Body of pancreas (tissue), 4 donors: ENCODE measurements around the gene PLPP1.

Experiments
- POLR2A ChIP-seq, 3 donors: fragments of 450-650 bp; IDR thresholded peaks; one replicate each; pipeline ENCODE4 v1.6.1; 2016; ENCODE audit warnings: antibody characterized with exemption in 3 of 3, mild to moderate bottlenecking in 2 of 3
- TF ChIP-seq, protein P1 (sequence below), 7 experiments: fragments of 450-650 bp in 4 of 7; fragments of 200-600 bp in 3 of 7; sonication (generic) in 3 of 7; IDR thresholded peaks; one replicate each; pipeline ENCODE4 v1.5.1; 2016 to 2019; ENCODE audit warnings: antibody characterized with exemption in 7 of 7

DNA sequence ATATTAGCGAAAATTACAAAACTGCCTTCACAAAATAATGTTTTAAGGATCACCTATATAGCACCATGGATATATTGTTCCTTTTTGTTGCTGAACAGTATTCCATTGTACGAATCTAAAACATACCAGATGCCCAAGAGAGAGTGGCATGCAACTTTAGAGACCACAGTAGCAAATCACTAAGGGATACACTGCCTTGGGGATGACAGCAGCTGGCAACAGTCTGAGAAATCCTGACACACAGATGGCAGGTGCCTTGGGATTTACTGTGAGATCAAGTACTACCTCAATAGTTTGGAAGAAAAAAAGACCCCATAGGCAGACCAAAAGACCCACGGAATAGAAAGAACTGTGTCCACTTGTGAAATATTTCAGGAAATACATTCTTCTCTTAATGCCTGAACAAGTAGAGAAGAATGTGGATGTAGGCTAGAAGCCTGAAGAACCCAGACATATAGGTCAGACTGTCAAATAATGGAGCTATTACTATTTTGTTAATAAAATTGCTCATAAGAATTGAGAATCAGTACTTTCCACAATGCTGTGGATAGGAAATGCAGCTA, 53.4 kb downstream of the PLPP1 start:
- TF ChIP-seq, protein P1, sequence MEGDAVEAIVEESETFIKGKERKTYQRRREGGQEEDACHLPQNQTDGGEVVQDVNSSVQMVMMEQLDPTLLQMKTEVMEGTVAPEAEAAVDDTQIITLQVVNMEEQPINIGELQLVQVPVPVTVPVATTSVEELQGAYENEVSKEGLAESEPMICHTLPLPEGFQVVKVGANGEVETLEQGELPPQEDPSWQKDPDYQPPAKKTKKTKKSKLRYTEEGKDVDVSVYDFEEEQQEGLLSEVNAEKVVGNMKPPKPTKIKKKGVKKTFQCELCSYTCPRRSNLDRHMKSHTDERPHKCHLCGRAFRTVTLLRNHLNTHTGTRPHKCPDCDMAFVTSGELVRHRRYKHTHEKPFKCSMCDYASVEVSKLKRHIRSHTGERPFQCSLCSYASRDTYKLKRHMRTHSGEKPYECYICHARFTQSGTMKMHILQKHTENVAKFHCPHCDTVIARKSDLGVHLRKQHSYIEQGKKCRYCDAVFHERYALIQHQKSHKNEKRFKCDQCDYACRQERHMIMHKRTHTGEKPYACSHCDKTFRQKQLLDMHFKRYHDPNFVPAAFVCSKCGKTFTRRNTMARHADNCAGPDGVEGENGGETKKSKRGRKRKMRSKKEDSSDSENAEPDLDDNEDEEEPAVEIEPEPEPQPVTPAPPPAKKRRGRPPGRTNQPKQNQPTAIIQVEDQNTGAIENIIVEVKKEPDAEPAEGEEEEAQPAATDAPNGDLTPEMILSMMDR (IDR thresholded peaks at IDR 0.05) = no peak
- TF ChIP-seq POLR2A (IDR thresholded peaks at IDR 0.05) = no peak
